CD8-positive, alpha-beta memory T cell (primary cell): ENCODE data around the gene DPM2. TPM values are rescaled to one million over a fixed set of nuclear protein-coding genes. Genes with fewer than 3 reads are reported as not detected.

Experiments
- CTCF ChIA-PET: fragments of 350-600 bp; sonication (Branson Sonifier 250); formaldehyde crosslinking; loops from one replicate; lab custom pipeline; 2021; ENCODE audit warnings: antibody characterized with exemption; lab: Charles Lee
- POLR2A ChIA-PET: fragments of 350-600 bp; sonication (Branson Sonifier 250); formaldehyde crosslinking; loops from one replicate; lab custom pipeline; 2021; ENCODE audit warnings: antibody characterized with exemption; lab: Charles Lee
- DNase-seq, 5 donors: peaks; one replicate each; pipeline versions ENCODE4 v3.0.0 to v3.0.0-alpha.2; 2020 to 2022; ENCODE audit warnings: mixed read lengths in 1 of 5
- H3K27ac ChIP-seq: one replicate; pipeline ENCODE4 v1.7.0; 2013; ENCODE audit warnings: low read depth, mild to moderate bottlenecking, low read length, moderate library complexity
- H3K27me3 ChIP-seq: 2 replicates; pipeline ENCODE4 v1.7.0; 2013; ENCODE audit warnings: low read length, mild to moderate bottlenecking; ENCODE audit not compliant: insufficient read depth, poor library complexity, severe bottlenecking
- H3K36me3 ChIP-seq: 2 replicates; pipeline ENCODE4 v1.7.0; 2013; ENCODE audit warnings: mild to moderate bottlenecking, low read length, moderate library complexity; ENCODE audit not compliant: insufficient read depth
- H3K4me1 ChIP-seq: 2 replicates; pipeline ENCODE4 v1.7.0; 2013; ENCODE audit warnings: mild to moderate bottlenecking, low read length, moderate library complexity; ENCODE audit not compliant: insufficient read depth
- H3K4me3 ChIP-seq: 2 replicates; pipeline ENCODE4 v1.7.0; 2013; ENCODE audit warnings: mild to moderate bottlenecking, low read length
- H3K9me3 ChIP-seq: 2 replicates; pipeline ENCODE4 v1.7.0; 2013; ENCODE audit warnings: mild to moderate bottlenecking, low read length
- H3K27ac Mint-ChIP-seq, 8 donors: one replicate each; pipeline ENCODE4 v1.8.0; 2020 to 2021; ENCODE audit warnings: mixed read lengths in 8 of 8, mild to moderate bottlenecking in 6 of 8, inconsistent platforms in 3 of 8, moderate library complexity in 3 of 8
- H3K27me3 Mint-ChIP-seq, 2 donors: one replicate each; pipeline ENCODE4 v1.8.0; 2020 to 2021; ENCODE audit warnings: mixed read lengths in 2 of 2, mild to moderate bottlenecking in 1 of 2, moderate library complexity in 1 of 2
- H3K36me3 Mint-ChIP-seq, 3 donors: one replicate each; pipeline ENCODE4 v1.8.0; 2020 to 2021; ENCODE audit warnings: mixed read lengths in 3 of 3, inconsistent platforms in 1 of 3, mild to moderate bottlenecking in 1 of 3
- H3K4me1 Mint-ChIP-seq, 3 donors: one replicate each; pipeline ENCODE4 v1.8.0; 2020 to 2021; ENCODE audit warnings: mixed read lengths in 3 of 3, inconsistent platforms in 1 of 3, mild to moderate bottlenecking in 1 of 3
- H3K4me3 Mint-ChIP-seq, 7 donors: one replicate each; pipeline ENCODE4 v1.8.0; 2020 to 2021; ENCODE audit warnings: mixed read lengths in 7 of 7, mild to moderate bottlenecking in 6 of 7, moderate library complexity in 4 of 7, inconsistent platforms in 2 of 7
- H3K9me3 Mint-ChIP-seq, 5 donors: one replicate each; pipeline ENCODE4 v1.8.0; 2020 to 2022; ENCODE audit warnings: mixed read lengths in 5 of 5, mild to moderate bottlenecking in 3 of 5, moderate library complexity in 2 of 5, inconsistent platforms in 1 of 5
- polyA plus RNA-seq: library from polyadenylated mRNA; unstranded; fragments of 300-500 nt; fragmentation: Illumina TruSeq; gene quantifications from one replicate; pipeline ENCODE4 v1.2.3, GENCODE V29; 2021
- total RNA-seq, 2 experiments: library from RNA; stranded (reverse); gene quantifications; one replicate each; pipeline ENCODE4 v1.2.3, GENCODE V29; 2021

Gene DPM2
- total and polyA plus RNA-seq, 3 experiments from 2014 or later = 52.2 to 75.5 (median 73.8) TPM

DNA sequence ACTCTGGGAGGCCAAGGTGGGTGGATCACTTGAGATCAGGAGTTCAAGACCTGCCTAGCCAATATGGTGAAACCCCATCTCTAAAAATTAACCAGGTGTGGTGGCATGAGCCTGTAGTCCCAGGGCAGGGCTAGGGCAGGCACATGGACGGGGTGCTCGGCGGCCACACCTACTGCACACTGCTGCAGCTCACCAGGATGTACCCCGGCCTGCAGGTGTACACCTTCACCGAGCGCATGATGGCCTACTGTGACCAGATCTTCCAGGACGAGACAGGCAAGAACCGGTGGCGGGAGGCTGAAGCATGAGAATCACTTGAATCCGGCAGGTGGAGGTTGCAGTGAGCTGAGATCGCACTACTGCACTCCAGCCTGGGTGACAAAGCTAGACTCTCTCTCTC lies 24.0 kb downstream of the DPM2 start:
- peaks cover 33 to 62% (median 47%) of the 10 kb centered on the region in 3 donors for H3K4me1 Mint-ChIP-seq
- peak overlapping the region in 3 of 8 donors; percentile 48 to 82 (median 71) for H3K27ac Mint-ChIP-seq
- Histone ChIP-seq H3K27ac (no peak overlapping the region), H3K4me1 (peaks cover 35% of the 10 kb centered on the region), H3K4me3 (no peak overlapping the region), H3K36me3 (peaks cover 9% of the 10 kb centered on the region), H3K27me3 (no peaks in the 10 kb centered on the region), H3K9me3 (no peaks in the 10 kb centered on the region)
- no peak for DNase-seq
- H3K36me3 Mint-ChIP-seq = peaks cover 5 to 51% (median 6%) of the 10 kb centered on the region in 3 donors
- ChIA-PET POLR2A (no interaction called here), CTCF (interaction anchor here (1.2 to 4.4 kb wide), 3 partner anchors 8 to 121 kb away, joined by 3 to 25 read pairs (median 3); no protein-coding TSS in a partner anchor)
- no peaks in the 10 kb centered on the region for H3K9me3 Mint-ChIP-seq
- H3K27me3 Mint-ChIP-seq = peaks cover 0 to 3% of the 10 kb centered on the region in 2 donors
- peak overlapping the region in 1 of 7 donors; percentile 50 for H3K4me3 Mint-ChIP-seq

DNA sequence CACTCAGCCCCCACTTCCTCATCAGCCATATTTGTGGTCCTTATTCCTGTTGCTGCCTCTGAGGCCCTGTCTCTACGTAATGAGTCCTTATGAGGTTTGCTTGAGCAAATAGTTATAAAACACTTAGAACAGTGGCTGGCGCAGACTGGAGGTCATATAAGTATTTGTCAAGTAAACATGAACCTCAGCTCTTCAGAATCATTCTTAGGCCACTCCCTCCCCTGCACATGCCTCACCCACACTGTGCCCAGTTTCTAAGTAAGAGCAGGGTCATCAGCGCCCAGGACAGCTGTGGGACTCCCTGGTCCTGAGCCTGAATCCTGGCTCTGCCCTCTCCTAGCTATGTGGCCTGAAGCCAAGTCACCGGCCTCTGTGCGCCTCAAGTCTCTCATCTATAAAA lies 24.8 kb downstream of the DPM2 start:
- ChIA-PET POLR2A (no interaction called here), CTCF (interaction anchor here (1.1 to 1.5 kb wide), 2 partner anchors 9 to 43 kb away, joined by 7 read pairs; no protein-coding TSS in a partner anchor)
- H3K27me3 ChIP-seq = no peaks in the 10 kb centered on the region
- peaks cover 27% of the 10 kb centered on the region for H3K4me1 ChIP-seq
- no peak overlapping the region for H3K27ac ChIP-seq
- H3K4me3 ChIP-seq = no peak overlapping the region
- no peak for DNase-seq
- H3K9me3 Mint-ChIP-seq = no peaks in the 10 kb centered on the region
- peaks cover 9% of the 10 kb centered on the region for H3K36me3 ChIP-seq
- H3K27ac Mint-ChIP-seq = peak overlapping the region in 2 of 8 donors; percentile 12 to 43
- H3K4me3 Mint-ChIP-seq = peak overlapping the region in 1 of 7 donors; percentile 59
- peaks cover 28 to 54% (median 40%) of the 10 kb centered on the region in 3 donors for H3K4me1 Mint-ChIP-seq
- H3K27me3 Mint-ChIP-seq = peaks cover 0 to 3% of the 10 kb centered on the region in 2 donors
- H3K36me3 Mint-ChIP-seq = peaks cover 5 to 58% (median 6%) of the 10 kb centered on the region in 3 donors
- H3K9me3 ChIP-seq = no peaks in the 10 kb centered on the region

DNA sequence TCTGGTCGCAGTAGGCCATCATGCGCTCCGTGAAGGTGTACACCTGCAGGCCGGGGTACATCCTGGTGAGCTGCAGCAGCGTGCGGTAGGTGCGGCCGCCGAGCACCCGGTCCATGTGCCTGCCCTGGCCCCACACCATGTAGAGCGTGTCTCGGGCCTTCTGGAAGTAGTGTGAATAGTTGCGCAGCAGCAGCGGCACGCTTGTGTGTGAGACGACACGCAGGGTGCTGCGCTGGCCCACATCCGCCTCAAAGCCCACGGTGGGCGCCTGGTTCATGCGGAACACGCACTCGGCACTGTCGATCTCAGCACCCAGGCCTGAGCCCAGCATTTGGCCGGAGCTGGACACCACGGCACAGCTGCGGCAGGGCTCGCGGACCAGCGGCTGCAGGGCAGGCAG lies 25.4 kb downstream of the DPM2 start:
- Mint-ChIP-seq H3K36me3 (peaks cover 5 to 60% (median 6%) of the 10 kb centered on the region in 3 donors), H3K9me3 (no peaks in the 10 kb centered on the region), H3K27me3 (peaks cover 0 to 3% of the 10 kb centered on the region in 2 donors), H3K4me3 (no peak overlapping the region), H3K27ac (no peak overlapping the region), H3K4me1 (peaks cover 26 to 48% (median 34%) of the 10 kb centered on the region in 3 donors)
- no peak overlapping the region for H3K4me3 ChIP-seq
- H3K4me1 ChIP-seq = peaks cover 21% of the 10 kb centered on the region
- DNase-seq = peak in 1 of 5 donors; percentile 39
- H3K27ac ChIP-seq = no peak overlapping the region
- POLR2A ChIA-PET = interaction anchor here (0.6 kb wide), 1 partner anchor 43 kb away, joined by 3 read pairs; no protein-coding TSS in a partner anchor
- H3K9me3 ChIP-seq = no peaks in the 10 kb centered on the region
- peaks cover 9% of the 10 kb centered on the region for H3K36me3 ChIP-seq
- no peaks in the 10 kb centered on the region for H3K27me3 ChIP-seq
- CTCF ChIA-PET = interaction anchor here (1.1 to 1.5 kb wide), 2 partner anchors 9 to 42 kb away, joined by 7 read pairs; no protein-coding TSS in a partner anchor

DNA sequence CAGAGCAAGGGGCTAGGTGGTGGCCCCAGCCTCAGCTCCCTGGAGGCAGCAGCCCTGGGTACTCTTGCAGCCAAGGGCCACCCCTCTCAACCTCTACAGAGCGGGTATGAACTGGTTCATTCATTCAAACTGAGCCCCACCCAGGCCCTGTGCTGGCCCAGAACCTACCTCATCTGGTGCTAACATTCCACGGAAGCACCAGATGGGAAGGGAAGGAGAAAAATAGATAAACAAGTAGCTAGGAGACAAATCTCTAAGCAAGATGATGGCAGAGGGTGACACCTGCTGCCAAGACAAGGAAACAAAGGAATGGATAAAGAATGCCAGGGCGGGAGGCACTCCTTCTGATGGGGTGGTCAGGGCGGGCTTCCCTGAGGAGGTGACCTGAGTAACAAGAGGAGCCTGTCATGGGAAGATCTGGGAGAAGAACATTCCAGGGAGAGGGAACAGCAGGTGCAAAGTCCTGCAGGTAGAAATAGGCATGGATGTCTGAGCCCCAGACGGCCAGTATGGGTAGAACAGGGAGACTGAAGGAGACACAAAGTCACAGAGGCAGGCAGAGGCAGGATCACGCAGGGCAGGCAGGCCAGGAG lies 26.9 kb downstream of the DPM2 start:
- H3K9me3 Mint-ChIP-seq = no peaks in the 10 kb centered on the region
- H3K36me3 Mint-ChIP-seq = peaks cover 5 to 64% (median 6%) of the 10 kb centered on the region in 3 donors
- no peaks in the 10 kb centered on the region for H3K9me3 ChIP-seq
- peaks cover 9% of the 10 kb centered on the region for H3K36me3 ChIP-seq
- H3K4me1 ChIP-seq = peaks cover 27% of the 10 kb centered on the region
- ChIA-PET CTCF (interaction anchor here (0.8 to 2.6 kb wide), 6 partner anchors 11 to 176 kb away, joined by 3 to 9 read pairs (median 3); partner anchors contain the start of genes SH2D3C and ST6GALNAC6), POLR2A (no interaction called here)
- H3K27ac Mint-ChIP-seq = peak overlapping the region; percentile 52 to 98 (median 88)
- no peaks in the 10 kb centered on the region for H3K27me3 ChIP-seq
- peaks cover 0 to 3% of the 10 kb centered on the region in 2 donors for H3K27me3 Mint-ChIP-seq
- DNase-seq = peak in 1 of 5 donors; percentile 43
- no peak overlapping the region for H3K4me3 ChIP-seq
- no peak overlapping the region for H3K27ac ChIP-seq
- H3K4me3 Mint-ChIP-seq = peak overlapping the region in 2 of 7 donors; percentile 57 to 81
- peaks cover 30 to 54% (median 35%) of the 10 kb centered on the region in 3 donors for H3K4me1 Mint-ChIP-seq

DNA sequence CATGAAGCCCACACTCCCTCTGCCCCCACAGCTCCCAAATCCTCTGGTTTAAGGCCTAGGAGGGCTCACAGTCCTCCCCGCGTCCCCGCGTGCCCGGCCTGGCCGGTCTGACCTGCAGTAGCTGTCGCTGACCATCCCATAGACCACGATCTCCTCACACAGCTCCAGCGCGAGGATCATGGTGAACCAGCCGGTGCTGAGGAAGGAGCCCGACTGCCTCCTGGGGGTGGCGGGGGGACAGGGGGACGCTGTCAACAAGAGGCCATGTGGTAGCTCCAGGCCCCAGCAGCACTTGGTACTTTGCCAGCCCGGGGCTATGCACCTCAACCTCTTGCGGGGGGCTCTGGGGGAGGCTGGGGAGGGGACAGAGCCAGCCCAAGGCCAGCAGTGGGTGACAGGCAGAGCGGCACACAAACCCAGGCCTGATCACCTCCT lies 27.8 kb downstream of the DPM2 start:
- Mint-ChIP-seq H3K27me3 (peaks cover 0 to 7% of the 10 kb centered on the region in 2 donors), H3K9me3 (no peaks in the 10 kb centered on the region), H3K36me3 (peaks cover 5 to 69% (median 6%) of the 10 kb centered on the region in 3 donors), H3K4me1 (peaks cover 33 to 50% (median 36%) of the 10 kb centered on the region in 3 donors), H3K4me3 (peak overlapping the region in 1 of 7 donors; percentile 45), H3K27ac (peak overlapping the region in 4 of 8 donors; percentile 36 to 73 (median 43))
- ChIA-PET CTCF (interaction anchor here (0.8 to 2.6 kb wide), 5 partner anchors 11 to 176 kb away, joined by 3 to 9 read pairs (median 3); partner anchors contain the start of gene ST6GALNAC6), POLR2A (no interaction called here)
- no peaks in the 10 kb centered on the region for H3K27me3 ChIP-seq
- no peak overlapping the region for H3K27ac ChIP-seq
- no peaks in the 10 kb centered on the region for H3K9me3 ChIP-seq
- DNase-seq = peak in 1 of 5 donors; percentile 43
- peaks cover 25% of the 10 kb centered on the region for H3K4me1 ChIP-seq
- H3K4me3 ChIP-seq = no peak overlapping the region
- peaks cover 9% of the 10 kb centered on the region for H3K36me3 ChIP-seq

DNA sequence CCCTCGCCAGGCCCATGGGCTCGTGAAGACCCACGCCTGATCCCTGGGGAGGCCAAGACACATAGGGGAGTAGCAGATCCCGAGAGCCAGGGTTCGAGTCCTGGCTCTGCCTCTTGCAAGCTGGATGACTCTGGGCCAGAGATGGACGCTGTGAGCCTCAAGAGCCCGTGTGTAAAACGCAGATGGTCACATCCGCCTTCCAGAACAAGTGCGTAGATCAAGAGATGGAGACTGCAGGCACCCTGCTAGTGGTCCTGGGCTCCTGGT lies 29.1 kb downstream of the DPM2 start:
- no peak for DNase-seq
- H3K4me1 ChIP-seq = peaks cover 33% of the 10 kb centered on the region
- peaks cover 9% of the 10 kb centered on the region for H3K36me3 ChIP-seq
- Mint-ChIP-seq H3K4me1 (peaks cover 43 to 52% (median 48%) of the 10 kb centered on the region in 3 donors), H3K27ac (peak overlapping the region in 4 of 8 donors; percentile 38 to 93 (median 50)), H3K9me3 (no peaks in the 10 kb centered on the region), H3K4me3 (no peak overlapping the region), H3K27me3 (peaks cover 0 to 7% of the 10 kb centered on the region in 2 donors), H3K36me3 (peaks cover 5 to 71% (median 6%) of the 10 kb centered on the region in 3 donors)
- H3K9me3 ChIP-seq = no peaks in the 10 kb centered on the region
- ChIA-PET POLR2A (no interaction called here), CTCF (no interaction called here)
- H3K27ac ChIP-seq = no peak overlapping the region
- H3K27me3 ChIP-seq = no peaks in the 10 kb centered on the region
- H3K4me3 ChIP-seq = no peak overlapping the region

DNA sequence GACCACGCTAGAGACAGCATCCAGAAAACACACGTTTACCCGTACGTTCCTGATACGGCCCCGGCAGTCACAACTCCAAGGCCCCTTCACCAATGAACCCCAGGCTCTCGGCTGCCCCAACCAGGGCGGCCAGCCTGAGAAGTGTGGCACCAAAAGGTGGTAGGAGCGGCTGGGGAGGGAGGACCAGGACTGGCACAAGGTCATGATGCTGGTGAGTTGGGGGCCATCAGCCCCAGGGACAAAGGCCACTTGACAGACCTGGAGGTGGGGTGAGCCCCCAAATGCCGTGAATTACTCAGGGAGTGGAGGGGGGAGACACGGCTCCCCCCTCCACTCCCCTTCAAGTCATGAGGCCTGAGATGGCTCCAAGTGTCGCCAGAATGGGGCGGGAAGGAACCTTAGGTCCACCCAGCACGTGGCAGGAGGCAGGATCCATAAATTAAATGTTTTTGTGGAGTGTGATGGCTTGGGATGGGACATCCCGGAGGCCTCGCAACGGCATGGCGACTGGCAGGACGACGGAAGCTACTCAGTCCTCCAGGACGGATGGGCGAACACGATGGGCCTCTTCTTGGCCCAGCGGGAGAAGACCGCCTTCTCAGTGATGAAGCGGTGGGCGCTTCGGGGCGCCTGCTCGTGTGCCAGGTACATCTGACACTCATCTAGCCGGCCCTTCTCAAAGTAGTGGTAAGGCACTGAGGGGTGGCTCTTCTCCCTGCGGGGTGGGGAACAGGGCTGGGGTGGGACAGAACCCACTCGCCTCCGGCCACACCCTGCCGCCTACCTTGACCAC lies 29.6 kb downstream of the DPM2 start:
- Histone ChIP-seq H3K27ac (no peak overlapping the region), H3K9me3 (no peaks in the 10 kb centered on the region), H3K27me3 (no peaks in the 10 kb centered on the region), H3K4me1 (peaks cover 38% of the 10 kb centered on the region), H3K36me3 (peaks cover 9% of the 10 kb centered on the region), H3K4me3 (no peak overlapping the region)
- CTCF ChIA-PET = no interaction called here
- H3K4me1 Mint-ChIP-seq = peaks cover 48 to 56% (median 52%) of the 10 kb centered on the region in 3 donors
- DNase-seq = peak in 1 of 5 donors; percentile 47
- H3K36me3 Mint-ChIP-seq = peaks cover 5 to 68% (median 6%) of the 10 kb centered on the region in 3 donors
- POLR2A ChIA-PET = interaction anchor here (0.8 kb wide), 1 partner anchor 132 kb away, joined by 6 read pairs; no protein-coding TSS in a partner anchor
- H3K4me3 Mint-ChIP-seq = peak overlapping the region in 1 of 7 donors; percentile 37
- no peaks in the 10 kb centered on the region for H3K9me3 Mint-ChIP-seq
- peak overlapping the region; percentile 73 to 100 (median 100) for H3K27ac Mint-ChIP-seq
- H3K27me3 Mint-ChIP-seq = peaks cover 0 to 7% of the 10 kb centered on the region in 2 donors
